Jurkat, Clone E6-1 (cell line): Measurements from ENCODE around the gene ZBTB7B.

Experiments
- DNase-seq: peaks from one replicate; pipeline ENCODE4 v3.0.0-alpha.2; 2011; ENCODE audit warnings: low read depth, low spot score
- H3K4me3 ChIP-seq: 2 replicates; pipeline ENCODE4 v1.5.1; 2011; ENCODE audit warnings: mild to moderate bottlenecking, low read length, control low read depth, moderate library complexity

ZBTB7B gene

DNA sequence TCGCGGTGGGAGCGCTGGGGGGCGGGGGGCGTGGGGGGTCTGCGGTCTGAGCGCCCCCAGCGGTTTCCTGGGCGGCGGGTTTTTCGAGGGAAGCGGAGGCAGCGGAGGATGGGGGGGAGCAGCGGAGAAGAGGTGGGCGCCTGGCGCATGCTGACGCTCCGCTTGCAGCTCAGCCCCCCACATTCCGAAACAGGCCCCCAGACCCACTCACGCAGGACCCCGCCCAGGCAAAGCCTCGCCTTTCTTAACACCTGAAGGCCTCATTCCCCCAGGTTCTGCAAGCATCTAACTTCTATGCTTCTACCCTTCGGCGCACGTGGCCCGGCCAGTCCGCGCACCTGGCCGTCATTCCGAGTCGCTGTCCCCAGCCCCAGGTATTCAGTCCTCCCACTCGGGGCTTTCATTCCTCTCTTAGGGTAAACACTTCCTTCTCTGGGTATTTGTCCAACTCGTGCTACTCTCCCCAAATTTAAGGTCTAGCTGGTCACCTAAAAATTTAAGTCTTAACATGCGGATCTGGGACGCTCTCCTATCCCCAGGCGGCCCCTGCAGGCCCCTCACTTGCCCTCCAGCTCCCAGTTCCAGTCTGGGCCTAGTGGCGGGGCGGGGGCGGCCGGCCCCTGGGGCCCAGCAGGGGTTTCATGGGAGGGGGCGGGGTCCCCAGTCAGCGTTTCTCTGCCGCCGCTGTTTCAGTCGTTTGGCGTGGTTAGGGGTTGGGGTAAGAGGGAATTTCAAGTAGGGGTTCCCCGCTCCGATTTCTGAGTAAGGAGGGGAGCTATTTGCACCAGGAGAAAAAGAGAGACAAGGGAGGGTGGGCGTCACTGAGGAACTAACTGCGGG is 2.8 kb upstream of the ZBTB7B start:
- no peak for DNase-seq

DNA sequence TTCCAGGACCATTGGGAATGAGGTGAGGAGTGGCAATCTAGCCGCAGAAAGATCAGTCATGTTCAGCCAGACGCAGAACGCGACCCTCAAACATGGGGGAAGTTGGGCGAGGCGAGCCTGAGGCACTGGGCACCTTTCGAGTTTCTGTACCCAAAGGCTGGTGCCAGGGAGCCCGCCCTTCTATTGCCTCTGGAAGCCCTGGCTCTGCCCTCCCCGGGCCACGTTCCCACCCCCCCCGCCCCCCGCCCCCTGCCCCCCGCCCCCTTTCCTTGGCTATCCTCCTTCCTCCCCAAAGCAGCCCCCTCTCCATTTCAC is 2.2 kb upstream of the ZBTB7B start:
- DNase-seq, result no peak
- H3K4me3 ChIP-seq, result peak overlapping the region; percentile 47

More for the DNA sequence above, 2.8 kb upstream of the ZBTB7B start:
- H3K4me3 ChIP-seq, result peak overlapping the region; percentile 47

DNA sequence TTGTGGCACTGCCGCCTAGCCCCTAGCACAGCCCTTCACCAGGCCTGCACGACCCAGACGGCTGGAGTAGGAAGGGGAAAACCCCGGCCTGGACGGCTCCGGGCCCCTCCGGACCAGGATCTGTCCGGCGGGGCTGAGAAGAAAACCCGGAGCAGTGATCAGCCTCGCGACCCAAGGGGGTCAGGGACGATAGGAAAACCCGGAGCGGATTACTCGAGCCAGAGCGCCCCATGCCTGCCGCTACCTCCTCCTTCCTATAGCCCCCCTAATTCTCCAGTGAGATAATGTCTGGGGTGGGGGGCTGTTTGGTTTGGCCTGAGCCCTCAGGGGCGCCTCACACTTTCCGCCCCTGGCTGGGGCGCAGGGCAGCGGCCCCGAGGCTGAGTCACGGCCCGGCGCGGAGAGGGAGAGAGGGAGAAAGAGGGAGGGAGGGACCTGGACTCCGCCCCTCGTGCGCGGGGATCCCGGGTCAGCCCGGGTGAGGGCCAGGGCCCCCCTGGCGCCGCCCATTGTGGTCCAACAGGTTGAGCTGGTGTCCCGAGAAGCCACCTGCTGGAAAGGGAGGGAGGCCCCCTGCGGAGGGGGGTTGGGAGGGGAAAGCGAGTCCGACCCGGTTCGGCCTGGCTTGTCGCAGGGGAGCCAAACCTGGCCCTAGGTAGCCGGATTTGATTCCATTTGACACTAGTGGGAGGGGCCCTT is 1.7 kb upstream of the ZBTB7B start:
- no peak for DNase-seq
- peak overlapping the region; percentile 47 for H3K4me3 ChIP-seq

DNA sequence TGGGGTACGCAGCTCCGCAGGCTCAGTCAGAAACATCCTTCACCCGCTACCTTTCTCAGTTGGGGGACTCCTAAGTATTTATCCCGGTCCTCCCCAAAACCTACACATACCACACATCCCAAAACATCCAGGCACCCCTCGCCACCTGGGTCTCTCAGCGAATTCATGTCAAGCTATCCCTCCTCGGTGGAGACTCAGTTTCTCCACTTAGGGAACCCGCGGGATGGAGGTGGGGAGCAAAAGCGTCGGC is 1.3 kb upstream of the ZBTB7B start:
- DNase-seq, result no peak
- H3K4me3 ChIP-seq, result peak overlapping the region; percentile 47

DNA sequence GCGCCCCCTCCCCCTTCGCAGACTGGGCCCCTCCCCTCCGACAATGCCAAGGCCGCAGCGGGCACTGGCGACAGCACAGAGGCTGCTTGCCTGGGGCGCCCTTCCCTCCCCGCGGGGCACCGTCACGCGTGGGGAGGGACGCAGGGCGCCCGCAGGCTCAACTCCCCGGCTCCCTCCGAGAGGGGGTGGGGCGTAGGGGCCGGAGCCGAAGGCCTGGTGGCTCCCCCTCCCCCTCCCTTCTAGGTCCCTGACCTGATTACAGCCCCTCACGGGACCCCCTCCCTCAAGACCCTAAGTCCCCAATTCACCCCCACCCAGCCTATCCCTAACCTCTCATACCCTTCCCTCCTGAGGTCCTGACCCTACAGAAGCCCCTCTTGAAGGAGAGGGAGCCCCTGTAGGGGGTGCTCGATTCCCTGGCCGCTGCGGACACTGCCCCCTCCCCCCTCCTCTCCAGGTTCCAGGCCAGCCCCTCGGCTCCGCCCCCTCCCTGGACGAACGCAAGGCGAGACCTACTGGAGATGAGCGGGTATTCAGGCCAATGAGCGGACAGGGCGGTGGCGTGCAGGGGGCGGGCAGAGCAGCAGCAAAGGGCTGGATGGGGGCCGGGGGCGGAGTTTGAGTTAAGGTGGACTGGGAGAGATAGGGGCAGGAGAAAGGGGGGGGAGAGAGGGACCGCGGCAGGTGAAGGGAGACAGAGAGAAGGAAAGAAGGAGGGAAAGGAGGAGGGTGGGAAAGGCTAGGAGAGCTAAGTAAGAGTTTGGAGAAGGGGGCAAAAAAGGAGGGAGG is 733 bp upstream of the ZBTB7B start:
- peak; percentile 87 for DNase-seq
- H3K4me3 ChIP-seq, result peak overlapping the region; percentile 47

DNA sequence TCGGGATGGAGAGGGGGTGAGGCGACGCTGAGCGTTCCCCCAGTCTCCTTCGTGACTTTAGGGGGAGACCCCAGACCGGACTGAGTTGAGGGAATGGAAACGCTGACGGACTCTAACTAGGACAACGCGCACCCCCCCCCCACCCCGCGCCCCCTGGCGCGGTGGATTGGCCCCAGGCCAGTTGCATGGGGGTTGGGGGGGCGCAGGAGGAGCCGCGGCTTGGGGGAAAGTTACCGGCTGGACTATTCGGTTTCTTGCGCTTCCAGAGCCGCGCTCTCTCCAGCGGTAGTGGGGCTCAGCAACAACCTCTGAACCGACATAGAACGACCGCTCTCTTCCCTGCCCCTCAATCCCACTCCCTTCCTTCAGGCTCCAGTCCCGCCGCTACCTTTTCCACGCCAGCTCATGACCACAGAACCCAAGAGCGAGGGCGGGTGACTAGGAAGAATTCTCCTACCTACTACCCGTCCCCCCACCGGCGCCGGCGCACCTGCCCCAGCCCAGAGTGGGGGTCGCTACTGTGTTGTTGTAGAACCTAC is 694 bp downstream of the ZBTB7B start:
- DNase-seq, result no peak
- no peak overlapping the region; the same call in 1 of the 2 replicates for H3K4me3 ChIP-seq

DNA sequence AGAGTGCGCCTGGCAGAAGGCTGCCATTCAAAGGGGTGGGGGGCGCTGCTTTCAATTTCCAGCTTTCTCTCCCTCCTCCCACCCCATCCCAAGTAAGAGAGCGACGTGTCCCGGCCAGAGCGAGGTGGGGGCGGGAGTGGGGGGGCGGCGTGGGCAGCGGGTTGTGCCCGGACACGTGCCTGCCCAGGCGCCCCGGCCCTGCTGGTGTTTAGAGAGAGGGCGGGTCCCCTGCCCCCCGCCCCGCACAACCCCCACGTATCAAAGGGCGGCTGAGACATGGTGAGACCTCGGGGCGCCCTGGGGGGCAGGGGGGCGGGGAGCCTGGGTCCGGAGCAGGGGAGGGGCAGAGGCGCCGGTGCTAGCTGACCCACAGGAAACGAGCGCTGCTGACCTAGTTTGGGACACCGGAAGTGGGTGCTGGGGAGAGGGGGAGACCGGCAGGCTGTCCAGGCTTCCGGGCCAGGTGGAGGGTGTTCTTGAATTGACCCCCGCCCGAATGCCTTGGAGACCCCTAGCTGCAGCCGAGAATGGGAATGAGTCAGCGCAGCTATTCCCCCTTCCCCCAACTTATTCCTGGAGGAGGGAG is 1.3 kb downstream of the ZBTB7B start:
- no peak overlapping the region for H3K4me3 ChIP-seq
- DNase-seq, result no peak

DNA sequence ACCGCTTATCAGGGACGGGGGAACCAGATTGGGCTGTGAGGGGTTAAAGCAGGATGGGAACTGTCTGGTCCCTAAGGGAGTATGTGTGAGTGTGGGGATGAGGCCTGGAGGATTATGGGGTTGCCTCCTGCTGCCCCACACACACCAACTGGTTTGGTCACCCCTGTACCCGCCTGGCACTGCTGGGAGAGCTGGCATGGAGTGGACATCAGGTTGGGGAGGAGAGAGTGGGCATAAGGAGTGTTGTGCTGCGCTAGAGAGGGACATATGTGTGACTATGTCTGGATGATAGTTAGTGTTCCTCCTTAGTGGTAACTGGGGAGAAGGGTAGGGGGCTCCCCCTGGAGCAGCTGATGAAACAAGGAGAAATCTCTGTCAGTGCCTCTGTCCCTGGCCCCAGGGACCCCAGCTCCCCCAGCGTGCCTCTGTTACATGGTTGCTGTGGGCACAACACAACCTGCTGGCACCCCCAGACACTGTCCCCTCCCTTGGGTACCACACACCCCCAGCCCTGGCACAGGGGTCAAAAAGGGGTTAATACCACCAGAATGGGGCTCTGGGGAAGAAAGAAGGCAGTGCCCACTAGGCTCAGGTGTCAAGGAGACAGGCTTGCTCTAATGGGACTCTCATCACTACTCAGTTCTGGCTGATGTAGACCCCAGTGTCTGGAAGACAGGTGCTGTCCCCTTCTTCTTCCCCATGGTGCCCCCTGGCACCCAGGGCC is 1.9 kb downstream of the ZBTB7B start:
- H3K4me3 ChIP-seq, result no peak overlapping the region

DNA sequence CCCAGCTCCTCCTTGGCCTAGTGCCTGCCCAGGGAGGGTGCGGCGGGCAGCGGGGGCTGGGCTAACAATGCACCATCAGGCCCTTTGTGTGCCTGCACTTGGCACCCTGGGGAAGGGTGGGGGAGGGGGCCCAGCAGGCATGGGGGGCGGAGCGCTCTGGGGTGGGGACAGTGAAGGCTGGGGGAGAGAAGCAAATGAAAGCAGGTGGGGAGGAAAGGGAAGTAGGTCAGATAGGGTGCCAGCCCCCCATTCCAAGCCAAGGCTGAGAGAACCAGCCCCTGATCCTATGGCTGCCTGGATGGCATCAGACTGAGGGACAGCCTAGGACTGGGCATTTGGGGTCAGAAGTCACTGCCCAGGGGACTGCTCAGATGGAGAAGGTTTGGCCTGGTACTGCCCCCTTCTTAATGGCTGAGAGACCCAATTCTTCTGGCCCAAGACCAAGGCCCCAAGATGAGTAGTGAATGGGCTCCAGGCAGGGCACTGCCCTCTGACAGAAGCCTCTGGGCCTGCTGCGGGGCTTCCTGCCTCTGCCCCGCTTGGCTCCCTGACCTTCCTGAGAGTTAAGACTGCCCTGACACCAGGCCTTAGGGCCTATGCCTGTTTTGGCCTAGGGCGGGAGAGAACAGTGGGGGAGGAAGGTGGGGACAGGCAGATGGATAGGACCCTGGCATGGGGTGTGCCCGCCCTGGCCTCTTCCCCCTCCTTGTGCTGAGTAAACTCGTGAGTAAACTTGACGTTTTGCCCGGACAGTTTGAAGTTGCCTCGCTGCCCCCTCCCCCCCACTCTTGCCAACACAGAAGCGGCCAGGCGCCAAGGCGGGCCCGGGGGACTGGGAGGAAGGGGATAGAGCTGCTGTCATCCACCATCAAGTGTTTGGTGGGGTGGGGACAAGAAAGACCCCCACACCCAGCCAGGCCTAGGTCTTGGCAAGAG is 2.7 kb downstream of the ZBTB7B start:
- no peak for DNase-seq
- no peak overlapping the region for H3K4me3 ChIP-seq

More for the DNA sequence above, 1.9 kb downstream of the ZBTB7B start:
- DNase-seq, result no peak

DNA sequence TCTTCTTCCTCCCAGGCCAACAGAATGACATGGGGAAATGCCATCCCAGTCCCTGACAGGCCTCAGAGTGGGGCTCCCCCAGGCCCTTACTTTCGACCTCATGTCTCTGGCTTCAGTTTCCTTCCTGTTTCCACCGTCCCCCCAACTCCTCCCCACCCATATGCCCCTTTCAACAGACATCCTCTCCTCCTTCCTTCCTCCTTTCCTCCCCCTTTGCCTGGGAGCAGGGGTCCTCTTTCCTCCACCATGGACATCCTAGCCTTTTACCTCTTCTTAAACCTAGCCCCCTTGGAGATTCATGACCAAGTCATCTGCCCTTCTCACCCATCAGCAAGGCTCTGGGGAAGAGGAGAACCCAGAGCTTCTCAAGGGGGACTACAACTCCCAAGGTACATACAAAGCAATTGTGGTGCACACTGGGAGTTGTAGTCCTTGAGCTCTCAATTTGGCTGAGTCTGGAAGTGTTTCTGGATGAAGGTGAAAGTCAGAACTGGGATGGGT is 4.0 kb downstream of the ZBTB7B start:
- no peak overlapping the region for H3K4me3 ChIP-seq
- DNase-seq, result peak; percentile 54

DNA sequence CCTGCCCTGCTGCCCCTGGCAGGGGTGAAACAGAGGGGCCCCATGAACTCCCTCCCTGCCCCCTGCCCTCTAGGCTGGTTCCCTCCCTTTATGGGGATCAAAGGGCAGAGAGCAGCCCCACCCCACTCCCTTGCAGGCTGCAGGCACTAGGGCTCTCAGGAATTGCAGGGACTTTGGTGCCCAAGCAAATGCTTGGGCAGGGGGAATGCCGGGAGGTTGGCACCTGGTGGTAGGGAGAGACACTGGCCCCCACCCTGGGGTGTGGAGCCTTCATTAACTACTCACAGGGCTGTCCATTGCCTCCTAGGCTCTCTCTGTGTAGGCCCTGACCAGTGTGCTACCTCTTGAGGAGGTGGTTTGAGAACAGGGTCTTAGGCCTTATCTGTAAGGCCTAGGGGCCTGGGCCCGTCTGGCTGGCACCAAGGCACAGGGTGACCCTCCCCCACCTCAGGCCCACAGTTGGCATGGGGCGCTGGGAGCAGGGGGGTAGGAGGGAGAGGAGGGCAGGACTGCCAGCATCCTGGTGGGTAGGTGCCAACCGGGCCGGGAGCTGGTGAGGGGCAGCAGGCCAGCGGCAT is 4.7 kb downstream of the ZBTB7B start:
- no peak for DNase-seq

DNA sequence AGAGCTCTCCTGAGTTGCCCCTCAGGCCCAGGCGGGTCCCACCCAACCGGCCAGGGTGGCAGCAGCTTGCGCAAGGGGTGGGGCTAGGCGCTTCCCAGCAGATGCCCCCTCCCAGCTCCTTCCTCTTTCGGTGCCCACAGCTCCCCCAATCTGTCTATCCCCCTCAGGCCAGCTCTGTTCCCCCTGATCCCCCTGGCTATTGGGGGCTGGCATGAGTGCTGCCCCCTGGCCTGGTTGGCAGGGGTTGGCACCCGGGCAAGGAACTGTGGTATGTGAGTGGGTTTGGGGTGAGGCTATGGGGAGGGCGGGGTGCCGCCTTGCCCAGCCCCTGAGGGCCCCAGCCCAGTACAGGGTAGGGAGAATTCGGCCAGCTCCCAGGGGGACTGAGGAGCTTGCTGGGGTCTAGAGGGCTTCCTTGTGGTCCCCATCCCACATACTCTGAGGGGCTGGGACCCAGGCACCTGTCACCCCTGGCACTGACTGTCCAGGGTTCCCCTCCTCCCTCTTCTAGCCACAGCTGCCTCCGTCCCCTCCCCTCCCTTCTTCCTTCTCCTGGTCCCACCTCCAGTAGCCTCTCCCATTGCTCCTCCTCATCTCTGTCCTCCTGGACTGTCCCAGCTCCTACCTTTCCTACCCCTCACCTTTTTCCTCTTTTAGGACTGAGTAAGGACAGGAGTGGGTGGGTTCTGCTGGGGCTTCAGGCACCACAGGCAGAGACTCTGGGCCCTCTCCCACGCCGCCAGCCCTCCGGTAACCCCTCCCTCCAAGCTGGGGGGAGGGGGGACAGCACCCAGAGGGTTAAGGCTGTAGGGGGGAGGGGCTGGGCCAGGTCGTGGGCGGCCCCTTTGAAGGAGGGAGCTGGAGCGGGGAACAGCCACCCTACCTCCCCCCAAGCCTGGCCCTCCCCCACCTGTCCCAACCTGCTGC is 5.7 kb downstream of the ZBTB7B start:
- DNase-seq, result no peak
- no peak overlapping the region for H3K4me3 ChIP-seq

More for the DNA sequence above, 4.7 kb downstream of the ZBTB7B start:
- no peak overlapping the region for H3K4me3 ChIP-seq

DNA sequence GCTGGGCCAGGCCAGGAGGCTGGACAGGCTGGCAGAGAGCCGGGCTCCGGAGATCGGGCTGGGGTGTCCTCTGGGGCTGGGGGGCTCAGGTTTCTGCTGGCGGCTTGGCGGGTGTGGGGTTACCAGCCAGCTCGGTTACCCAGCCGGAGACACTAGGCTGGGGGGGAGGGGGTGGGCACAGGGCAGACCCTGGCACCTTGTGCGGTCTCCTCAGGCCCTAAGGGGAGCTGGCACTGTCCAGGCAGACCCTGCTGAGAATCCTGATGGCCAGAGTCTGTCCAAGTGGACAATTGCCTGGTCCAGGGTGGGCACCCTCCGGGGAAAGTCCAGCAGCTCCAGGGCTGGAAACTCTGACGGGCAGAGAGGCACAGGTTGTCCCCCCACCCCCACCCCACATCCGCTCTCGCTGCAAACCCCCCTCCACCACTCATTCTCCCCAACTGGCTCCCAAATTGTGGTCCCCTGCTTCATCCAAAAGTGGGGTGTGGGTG is 6.7 kb downstream of the ZBTB7B start:
- DNase-seq, result no peak
- no peak overlapping the region for H3K4me3 ChIP-seq

DNA sequence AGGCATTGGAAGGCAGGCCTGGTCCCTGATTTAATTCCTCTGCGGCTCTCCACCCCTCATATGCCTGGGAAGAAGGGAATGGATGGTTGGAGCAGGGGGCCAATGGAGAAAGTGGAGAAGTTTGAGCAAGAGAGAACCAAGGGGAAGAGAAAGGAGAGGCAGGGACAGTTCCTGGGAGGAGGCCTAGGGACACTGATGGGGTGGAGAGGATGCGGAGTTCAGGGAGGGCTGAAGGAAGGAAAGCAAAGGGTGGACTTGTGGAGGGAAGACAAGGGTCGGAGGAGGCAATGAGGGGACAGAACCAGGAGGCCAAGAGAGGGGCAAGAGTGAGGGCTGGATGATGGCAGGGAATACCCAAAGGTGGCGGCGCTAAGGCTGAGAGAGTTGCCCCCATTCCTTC is 7.1 kb downstream of the ZBTB7B start:
- DNase-seq, result no peak
- no peak overlapping the region for H3K4me3 ChIP-seq

DNA sequence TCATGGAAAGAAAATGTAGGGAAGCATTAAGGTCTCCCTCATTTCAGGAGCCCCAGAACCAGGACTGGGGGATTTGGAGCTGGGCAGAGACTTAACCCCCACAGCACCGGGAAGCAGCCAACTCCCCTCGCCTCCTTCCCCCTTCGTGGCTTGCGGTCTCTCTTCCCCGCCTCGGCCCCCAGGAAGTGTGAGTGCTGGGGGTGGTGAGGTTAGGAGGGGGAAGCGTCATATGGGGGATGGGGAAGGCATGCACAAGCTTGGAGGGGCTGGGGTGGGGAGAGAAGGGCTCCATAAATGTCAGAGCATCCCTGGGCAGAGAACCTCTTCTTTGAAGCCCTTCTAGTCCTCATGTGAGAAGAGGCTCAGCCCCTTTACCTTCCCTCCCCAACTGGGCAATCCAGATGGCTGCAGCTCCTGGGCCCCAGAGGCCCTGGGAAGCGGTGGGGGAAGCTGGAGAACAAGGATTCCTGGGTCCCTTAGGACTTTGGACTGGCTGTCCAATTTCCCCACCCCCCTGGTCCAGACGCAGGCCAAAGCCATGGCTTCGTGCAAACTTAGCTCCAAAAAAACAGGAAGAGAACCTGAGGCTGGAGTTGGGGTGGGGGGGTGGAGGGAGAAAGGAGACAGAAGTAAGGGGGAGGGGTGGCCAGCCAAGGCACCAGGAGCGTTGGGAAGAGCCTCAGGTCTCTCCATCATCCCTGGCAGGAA is 7.8 kb downstream of the ZBTB7B start:
- DNase-seq, result no peak
- H3K4me3 ChIP-seq, result no peak overlapping the region

DNA sequence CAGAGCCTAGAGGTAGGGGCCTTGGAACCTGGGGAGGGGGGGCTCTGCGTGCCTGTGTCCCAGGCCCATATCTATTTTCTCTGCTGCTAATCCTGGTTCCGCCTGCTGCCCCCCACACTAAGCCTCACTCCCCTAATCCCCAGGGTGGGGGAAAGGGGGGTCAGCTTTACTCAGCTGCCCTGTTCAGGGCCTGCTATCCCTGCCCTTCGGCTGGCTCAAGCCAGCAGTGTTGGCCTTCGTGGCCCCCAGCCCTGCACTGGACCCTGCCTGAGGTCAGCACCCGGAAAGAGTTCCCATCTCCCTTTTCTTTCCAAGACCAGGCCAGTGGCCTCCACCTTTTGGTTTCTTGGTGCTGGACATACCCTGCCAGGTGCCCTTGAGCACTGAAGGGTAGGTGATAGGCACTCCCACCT is 8.4 kb downstream of the ZBTB7B start:
- DNase-seq, result no peak
- H3K4me3 ChIP-seq, result no peak overlapping the region
